ENCODE results near the gene ZC3HAV1.
A peak's percentile ranks its signal among the peaks of the same experiment; 100 is the strongest.

- TF ChIP-seq RBBP5 (IDR thresholded peaks at IDR 0.05; ENCODE audit: borderline replicate concordance, insufficient read depth, low read length, poor library complexity, severe bottlenecking): peak; percentile 98
- TF ChIP-seq POLR2AphosphoS5 (IDR thresholded peaks at IDR 0.05; ENCODE audit: control insufficient read depth, insufficient read depth, low read depth, low read length): peak; percentile 75; the same call in 1 of the 2 replicates
- no peak for TF ChIP-seq U2AF2 (optimal IDR thresholded peaks at IDR 0.05; ENCODE audit: low read depth, low read length)
- peak in 1 of 3 experiments; percentile 38; a peak in 5 of 6 replicates for TF ChIP-seq CTCF (IDR thresholded peaks at IDR 0.05 in 2 of 3, conservative IDR thresholded peaks at IDR 0.05 in 1 of 3; ENCODE audit: insufficient read depth in 2 of 3, low read depth in 1 of 3, low read length in 3 of 3)
- no peak for TF ChIP-seq ZZZ3 (IDR thresholded peaks at IDR 0.05)
- no peak for TF ChIP-seq BRCA1 (IDR thresholded peaks at IDR 0.05)
- no peak for TF ChIP-seq BRCA1 (CRISPR knock-in tag; IDR thresholded peaks at IDR 0.05)
- peak; percentile 34 for TF ChIP-seq SAP30 (IDR thresholded peaks at IDR 0.05; ENCODE audit: borderline replicate concordance, insufficient read depth, low read depth, low read length, poor library complexity, severe bottlenecking)
- peak; percentile 54; the same call in 1 of the 2 replicates for TF ChIP-seq HDAC6 (IDR thresholded peaks at IDR 0.05; ENCODE audit: low read depth, low read length)
- TF ChIP-seq ZNF24 (IDR thresholded peaks at IDR 0.05): 0 out of 2 replicates have a peak, but pooled peaks have one; percentile 21
- no peak for TF ChIP-seq EZH2 (IDR thresholded peaks at IDR 0.05; ENCODE audit: borderline replicate concordance, low read depth, low read length)
- peak; percentile 42; the same call in 1 of the 2 replicates for TF ChIP-seq ZBTB5 (IDR thresholded peaks at IDR 0.05)
- TF ChIP-seq E2F4 (CRISPR knock-in tag; IDR thresholded peaks at IDR 0.05; ENCODE audit: low read depth): peak; percentile 89
- TF ChIP-seq ZNF561 (CRISPR knock-in tag; conservative IDR thresholded peaks at IDR 0.05): no peak
- TF ChIP-seq HSF4 (CRISPR knock-in tag; IDR thresholded peaks at IDR 0.05; ENCODE audit: borderline replicate concordance): no peak; the same call in 1 of the 2 replicates
These were observed at the start of gene ZC3HAV1 for GRCh38 chr7:139109188-139109982.

All from K562 (cell line).